Measurements from ENCODE around the gene CSRNP2. TPM values are rescaled to one million over a fixed set of nuclear protein-coding genes. Genes with fewer than 3 reads are reported as not detected.
"Not testable (repeated sequence)": the region's sequence is repeated elsewhere in the genome, so short reads cannot be mapped to it uniquely, and the experiment has no call there.

Gene CSRNP2
- total RNA-seq, 1 experiment from 2014 or later: 16.0 TPM

DNA sequence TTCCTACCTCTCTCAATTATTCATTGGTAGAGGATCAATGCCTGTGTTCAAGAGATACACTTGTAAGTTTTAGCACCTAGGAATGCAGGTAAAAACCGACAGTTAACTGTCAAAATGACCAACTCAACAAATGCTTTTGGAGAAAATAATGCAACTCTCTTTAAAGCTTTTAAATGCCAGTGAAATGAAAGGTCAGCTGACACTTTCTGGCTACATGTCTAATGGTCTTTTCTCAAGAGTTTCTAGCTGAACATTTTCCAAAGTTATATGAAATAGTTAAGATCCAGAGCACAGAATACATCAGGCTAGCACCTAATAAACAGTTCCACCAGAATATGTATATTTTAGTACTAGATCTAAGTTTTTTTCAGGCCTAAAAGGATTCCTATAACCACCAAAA lies 2.0 kb downstream of the CSRNP2 start:
- in situ Hi-C loops (cut with HindIII; ENCODE audit: low pct_unique_long_range_greater_than_20kb, low sequenced_read_pairs): no loop called here
- no peak for DNase-seq (ENCODE audit: low read depth, low spot score)

- DNase-seq (ENCODE audit: low read depth, low spot score): no peak
- in situ Hi-C loops (cut with HindIII; ENCODE audit: low pct_unique_long_range_greater_than_20kb, low sequenced_read_pairs): no loop called here
These were observed 3.3 kb downstream of the CSRNP2 start for GRCh38 chr12:51080136-51080535.

DNA sequence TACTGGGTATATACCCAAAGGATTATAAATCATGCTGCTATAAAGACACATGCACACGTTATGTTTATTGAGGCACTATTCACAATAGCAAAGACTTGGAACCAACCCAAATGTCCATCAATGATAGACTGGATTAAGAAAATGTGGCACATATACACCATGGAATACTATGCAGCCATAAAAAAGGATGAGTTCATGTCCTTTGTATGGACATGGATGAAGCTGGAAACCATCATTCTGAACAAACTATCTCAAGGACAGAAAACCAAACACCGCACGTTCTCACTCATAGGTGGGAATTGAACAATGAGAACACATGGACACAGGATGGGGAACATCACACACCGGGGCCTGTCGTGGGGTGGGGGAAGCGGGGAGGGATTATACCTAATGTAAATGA lies 4.5 kb downstream of the CSRNP2 start:
- DNase-seq (ENCODE audit: low read depth, low spot score); in situ Hi-C loops (cut with HindIII; ENCODE audit: low pct_unique_long_range_greater_than_20kb, low sequenced_read_pairs): not testable (repeated sequence)

DNA sequence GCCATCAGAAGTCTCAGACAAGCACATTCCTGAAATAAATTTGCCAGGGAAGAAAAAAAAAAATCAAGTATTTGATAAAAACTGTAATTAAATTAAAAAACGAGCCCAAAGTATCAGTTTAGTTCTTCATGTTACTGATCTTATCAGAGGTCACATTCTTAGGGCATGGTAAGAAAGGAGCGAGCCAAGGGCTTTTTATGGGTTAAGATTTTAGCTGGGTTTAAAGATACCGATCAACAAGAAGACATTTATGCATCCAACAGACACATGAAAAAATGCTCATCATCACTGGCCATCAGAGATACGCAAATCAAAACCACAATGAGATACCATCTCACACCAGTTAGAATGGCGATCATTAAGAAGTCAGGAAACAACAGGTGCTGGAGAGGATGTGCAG lies 5.0 kb downstream of the CSRNP2 start:
- DNase-seq (ENCODE audit: low read depth, low spot score); in situ Hi-C loops (cut with HindIII; ENCODE audit: low pct_unique_long_range_greater_than_20kb, low sequenced_read_pairs): not testable (repeated sequence)

- no peak for DNase-seq (ENCODE audit: low read depth, low spot score)
- in situ Hi-C loops (cut with HindIII; ENCODE audit: low pct_unique_long_range_greater_than_20kb, low sequenced_read_pairs): no loop called here
These were observed 5.5 kb downstream of the CSRNP2 start for GRCh38 chr12:51077930-51078329.

DNA sequence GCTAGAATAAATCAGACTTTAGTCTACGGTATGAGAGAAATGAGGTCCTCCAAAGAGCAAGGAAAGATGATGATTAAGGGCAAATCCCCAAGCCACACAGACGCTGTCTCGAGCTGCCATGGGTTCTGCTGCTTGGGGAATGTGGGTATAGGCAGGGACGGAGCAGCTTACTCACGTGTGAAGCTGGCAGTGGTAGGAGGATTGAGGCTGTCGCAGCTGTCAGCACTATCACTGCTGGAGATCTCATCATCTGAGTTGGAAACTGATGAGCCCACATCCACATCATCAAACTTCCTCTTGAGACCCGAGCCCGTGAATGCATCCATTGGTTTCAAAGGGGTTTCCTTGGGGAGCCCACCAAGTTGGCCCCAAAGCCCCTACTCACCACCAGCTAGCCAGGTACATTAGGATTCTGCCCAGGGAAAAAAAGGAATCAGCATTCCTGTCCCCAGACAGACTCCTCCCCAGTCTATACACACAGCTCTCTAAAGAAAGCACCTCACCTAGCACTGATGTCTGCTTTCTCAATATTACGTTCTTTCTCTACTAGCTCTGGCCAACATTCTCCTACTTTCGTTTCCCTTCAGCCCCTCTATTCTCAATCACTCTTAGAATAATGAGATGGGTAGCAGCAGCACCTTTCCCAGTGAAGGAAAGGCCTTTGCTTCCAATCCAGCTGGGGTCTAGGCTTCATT lies 7.0 kb downstream of the CSRNP2 start:
- no peak for DNase-seq (ENCODE audit: low read depth, low spot score)
- in situ Hi-C loops (cut with HindIII; ENCODE audit: low pct_unique_long_range_greater_than_20kb, low sequenced_read_pairs): no loop called here

DNA sequence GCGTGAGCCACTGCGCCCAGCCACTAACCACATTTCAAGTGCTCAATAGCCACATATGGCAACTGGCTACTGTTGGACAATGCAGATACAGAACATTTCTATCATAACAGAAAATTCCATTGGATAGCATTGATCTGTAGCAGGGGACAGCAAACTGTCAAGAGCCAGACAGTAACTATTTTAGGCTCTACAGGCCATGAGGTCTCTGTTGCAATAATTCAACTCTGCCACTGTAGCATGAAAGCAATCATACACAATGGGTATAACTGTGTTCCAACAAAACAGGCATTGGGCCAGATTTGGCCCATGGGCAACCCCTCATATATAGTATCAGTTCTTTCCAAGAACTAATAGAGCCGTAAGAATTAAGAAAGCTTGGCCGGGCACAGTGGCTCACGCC lies 8.0 kb downstream of the CSRNP2 start:
- in situ Hi-C loops (cut with HindIII; ENCODE audit: low pct_unique_long_range_greater_than_20kb, low sequenced_read_pairs): no loop called here
- DNase-seq (ENCODE audit: low read depth, low spot score): peak; percentile 91

GRCh38 chr12:51071663-51072062 lies 11.7 kb downstream of the CSRNP2 start:
- in situ Hi-C loops (cut with HindIII; ENCODE audit: low pct_unique_long_range_greater_than_20kb, low sequenced_read_pairs): no loop called here

DNA sequence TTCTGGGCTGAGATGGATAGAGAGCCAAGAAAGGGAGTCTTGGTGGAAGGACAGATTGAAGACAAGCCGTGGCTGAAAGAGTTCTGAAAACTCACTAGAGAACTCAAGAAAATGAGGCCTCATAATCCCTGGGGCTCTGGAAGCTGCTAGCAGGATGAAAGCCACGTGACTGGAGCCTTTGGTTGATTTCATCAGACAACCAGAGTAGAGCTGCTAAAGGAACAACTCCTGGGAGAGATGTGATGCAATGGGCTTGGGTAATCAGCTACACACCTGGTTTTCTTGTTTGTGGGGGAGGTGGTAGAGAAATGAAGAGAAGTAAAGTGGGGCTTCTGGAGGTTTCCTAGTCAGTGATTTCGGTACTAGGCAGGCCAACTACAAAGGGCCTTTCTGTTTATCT lies 13.4 kb downstream of the CSRNP2 start:
- in situ Hi-C loops (cut with HindIII; ENCODE audit: low pct_unique_long_range_greater_than_20kb, low sequenced_read_pairs): no loop called here
- peak; percentile 36 for DNase-seq (ENCODE audit: low read depth, low spot score)

More at GRCh38 chr12:51071663-51072062, 11.7 kb downstream of the CSRNP2 start:
- no peak for DNase-seq (ENCODE audit: low read depth, low spot score)

GRCh38 chr12:51067771-51068170 lies 15.6 kb downstream of the CSRNP2 start:
- no peak for DNase-seq (ENCODE audit: low read depth, low spot score)
- in situ Hi-C loops (cut with HindIII; ENCODE audit: low pct_unique_long_range_greater_than_20kb, low sequenced_read_pairs): no loop called here

GRCh38 chr12:51067229-51067628 lies 16.2 kb downstream of the CSRNP2 start:
- DNase-seq (ENCODE audit: low read depth, low spot score): no peak
- in situ Hi-C loops (cut with HindIII; ENCODE audit: low pct_unique_long_range_greater_than_20kb, low sequenced_read_pairs): no loop called here

GRCh38 chr12:51065530-51065929 lies 17.9 kb downstream of the CSRNP2 start:
- DNase-seq (ENCODE audit: low read depth, low spot score): no peak
- in situ Hi-C loops (cut with HindIII; ENCODE audit: low pct_unique_long_range_greater_than_20kb, low sequenced_read_pairs): no loop called here

- in situ Hi-C loops (cut with HindIII; ENCODE audit: low pct_unique_long_range_greater_than_20kb, low sequenced_read_pairs): no loop called here
- DNase-seq (ENCODE audit: low read depth, low spot score): no peak
These were observed 20.6 kb downstream of the CSRNP2 start for GRCh38 chr12:51062631-51063397.

GRCh38 chr12:51059086-51059485 lies 24.3 kb downstream of the CSRNP2 start:
- in situ Hi-C loops (cut with HindIII; ENCODE audit: low pct_unique_long_range_greater_than_20kb, low sequenced_read_pairs): no loop called here
- no peak for DNase-seq (ENCODE audit: low read depth, low spot score)

DNA sequence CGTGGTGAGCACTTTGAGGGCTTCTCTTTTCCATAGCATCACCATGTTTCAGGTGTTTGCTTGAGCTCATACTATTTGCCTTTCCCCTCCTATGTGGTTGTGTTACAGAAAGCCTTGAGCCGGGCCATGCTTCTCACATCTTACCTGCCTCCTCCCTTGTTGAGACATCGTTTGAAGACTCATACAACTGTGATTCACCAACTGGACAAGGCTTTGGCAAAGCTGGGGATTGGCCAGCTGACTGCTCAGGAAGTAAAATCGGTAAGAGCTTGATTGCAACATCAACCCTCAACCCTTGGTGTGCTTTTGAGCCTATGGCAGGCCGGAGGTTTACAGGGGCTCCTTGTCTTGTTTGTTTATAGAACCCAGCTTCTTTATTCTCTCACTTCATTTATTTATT lies 27.2 kb downstream of the CSRNP2 start:
- no peak for DNase-seq (ENCODE audit: low read depth, low spot score)
- in situ Hi-C loops (cut with HindIII; ENCODE audit: low pct_unique_long_range_greater_than_20kb, low sequenced_read_pairs): no loop called here

DNA sequence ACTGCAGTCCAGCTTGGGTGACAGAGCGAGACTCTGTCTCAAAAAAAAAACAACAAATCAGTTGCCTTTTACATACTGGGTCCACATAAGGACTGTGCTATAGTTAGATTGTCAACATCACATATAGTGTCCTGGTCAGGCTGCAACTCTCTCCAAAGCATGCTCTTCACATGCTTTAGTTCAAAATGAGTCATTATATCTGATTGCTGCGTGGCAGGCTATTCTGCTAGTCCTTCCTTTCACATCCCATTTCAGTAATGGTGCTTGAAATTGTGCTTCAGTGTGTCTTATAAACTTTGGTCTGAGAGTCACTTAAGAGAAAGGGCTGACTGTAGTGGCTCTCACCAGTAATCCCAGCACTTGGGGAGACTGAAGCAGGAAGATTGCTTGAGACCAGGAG lies 28.3 kb downstream of the CSRNP2 start:
- in situ Hi-C loops (cut with HindIII; ENCODE audit: low pct_unique_long_range_greater_than_20kb, low sequenced_read_pairs): no loop called here
- no peak for DNase-seq (ENCODE audit: low read depth, low spot score)

DNA sequence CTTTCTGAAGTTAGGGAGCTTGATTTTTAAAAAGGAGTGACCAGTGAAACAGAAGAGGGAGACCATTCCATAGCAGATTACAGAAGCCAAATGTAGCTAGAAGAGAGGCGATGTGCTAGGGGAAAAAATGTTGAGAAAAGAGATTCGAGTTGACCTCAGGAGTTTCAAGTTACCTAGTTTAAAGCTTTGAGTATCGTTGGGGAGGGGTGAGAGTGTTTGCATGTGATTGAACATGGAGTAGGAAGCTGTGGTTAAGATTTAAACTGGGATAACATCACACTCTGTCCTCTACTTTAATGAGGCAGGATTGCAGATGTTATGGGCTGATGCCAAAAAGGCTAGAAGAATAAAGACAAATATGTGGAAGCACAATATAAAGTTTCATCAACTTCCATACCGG lies 31.6 kb downstream of the CSRNP2 start:
- no peak for DNase-seq (ENCODE audit: low read depth, low spot score)
- in situ Hi-C loops (cut with HindIII; ENCODE audit: low pct_unique_long_range_greater_than_20kb, low sequenced_read_pairs): no loop called here

GRCh38 chr12:51049525-51049924 lies 33.9 kb downstream of the CSRNP2 start:
- in situ Hi-C loops (cut with HindIII; ENCODE audit: low pct_unique_long_range_greater_than_20kb, low sequenced_read_pairs): no loop called here

GRCh38 chr12:51048661-51049251 lies 34.6 kb downstream of the CSRNP2 start:
- no peak for DNase-seq (ENCODE audit: low read depth, low spot score)
- in situ Hi-C loops (cut with HindIII; ENCODE audit: low pct_unique_long_range_greater_than_20kb, low sequenced_read_pairs): no loop called here

More at GRCh38 chr12:51049525-51049924, 33.9 kb downstream of the CSRNP2 start:
- DNase-seq (ENCODE audit: low read depth, low spot score): no peak
